ENCODE data around the gene SUCO.

DNA sequence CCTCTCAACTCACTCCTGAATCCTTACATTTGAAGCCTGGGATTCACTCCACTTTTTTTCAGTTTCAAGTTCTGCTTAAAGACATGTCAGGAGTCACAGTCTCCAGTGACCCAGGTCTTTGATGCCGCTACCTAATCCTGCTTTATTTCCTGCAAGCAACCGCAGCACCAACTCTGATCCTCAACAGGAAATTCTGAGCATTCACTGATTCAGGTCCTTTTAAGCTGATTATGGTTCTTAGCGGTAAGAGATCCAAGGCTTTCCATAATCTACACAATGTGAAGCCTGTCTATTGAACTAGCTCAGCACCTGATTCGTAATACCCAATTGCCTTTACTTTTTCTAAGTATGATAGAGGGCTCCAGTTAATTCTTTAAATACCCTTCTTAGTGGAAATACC lies 45.4 kb upstream of the SUCO start:
- no peak for TF ChIP-seq POLR2AphosphoS5 (IDR thresholded peaks at IDR 0.05; ENCODE audit: borderline replicate concordance, low read depth, low read length)
- TF ChIP-seq EZH2 (IDR thresholded peaks at IDR 0.05): no peak

All from SK-N-MC (cell line).